Measurements from ENCODE around the gene SAFB2.

DNA sequence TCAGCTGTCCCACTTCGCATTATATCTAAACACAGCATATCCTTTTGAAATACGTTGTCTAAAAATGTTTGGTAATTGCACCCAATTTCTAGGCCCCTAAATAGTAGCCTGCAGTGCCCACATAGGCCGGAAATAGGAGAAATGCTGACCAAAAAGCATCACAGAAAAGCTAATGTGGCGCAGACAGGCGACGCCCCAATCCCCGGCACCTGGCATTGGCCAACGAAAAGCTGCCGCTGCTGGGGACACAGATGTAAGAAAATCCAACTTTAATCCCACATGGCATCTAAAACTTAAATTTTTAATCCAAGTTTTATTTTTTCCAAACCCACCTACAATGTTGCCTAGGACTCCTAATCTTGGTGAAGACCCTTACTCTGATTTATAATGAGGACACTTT lies 4.0 kb downstream of the SAFB2 start:
- TF ChIP-seq, protein P1, sequence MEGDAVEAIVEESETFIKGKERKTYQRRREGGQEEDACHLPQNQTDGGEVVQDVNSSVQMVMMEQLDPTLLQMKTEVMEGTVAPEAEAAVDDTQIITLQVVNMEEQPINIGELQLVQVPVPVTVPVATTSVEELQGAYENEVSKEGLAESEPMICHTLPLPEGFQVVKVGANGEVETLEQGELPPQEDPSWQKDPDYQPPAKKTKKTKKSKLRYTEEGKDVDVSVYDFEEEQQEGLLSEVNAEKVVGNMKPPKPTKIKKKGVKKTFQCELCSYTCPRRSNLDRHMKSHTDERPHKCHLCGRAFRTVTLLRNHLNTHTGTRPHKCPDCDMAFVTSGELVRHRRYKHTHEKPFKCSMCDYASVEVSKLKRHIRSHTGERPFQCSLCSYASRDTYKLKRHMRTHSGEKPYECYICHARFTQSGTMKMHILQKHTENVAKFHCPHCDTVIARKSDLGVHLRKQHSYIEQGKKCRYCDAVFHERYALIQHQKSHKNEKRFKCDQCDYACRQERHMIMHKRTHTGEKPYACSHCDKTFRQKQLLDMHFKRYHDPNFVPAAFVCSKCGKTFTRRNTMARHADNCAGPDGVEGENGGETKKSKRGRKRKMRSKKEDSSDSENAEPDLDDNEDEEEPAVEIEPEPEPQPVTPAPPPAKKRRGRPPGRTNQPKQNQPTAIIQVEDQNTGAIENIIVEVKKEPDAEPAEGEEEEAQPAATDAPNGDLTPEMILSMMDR (IDR thresholded peaks at IDR 0.05 in 2 of 3, conservative IDR thresholded peaks at IDR 0.05 in 1 of 3; ENCODE audit: borderline replicate concordance in 1 of 3, insufficient read depth in 1 of 3, low read depth in 2 of 3, low read length in 2 of 3): no peak
- no peak for TF ChIP-seq ELF1 (IDR thresholded peaks at IDR 0.05; ENCODE audit: borderline replicate concordance, low read depth)
- no peak for TF ChIP-seq EZH2phosphoT487 (IDR thresholded peaks at IDR 0.05; ENCODE audit: borderline replicate concordance)
- TF ChIP-seq FOSL1 (IDR thresholded peaks at IDR 0.05; ENCODE audit: low read depth): no peak
- TF ChIP-seq ZFX (IDR thresholded peaks at IDR 0.05): no peak
- TF ChIP-seq SIN3A (IDR thresholded peaks at IDR 0.05; ENCODE audit: low read depth): no peak
